K562 (cell line): ENCODE measurements around the gene TESK2. TPM values are rescaled to one million over a fixed set of nuclear protein-coding genes. Genes with fewer than 3 reads are reported as not detected.
A peak's percentile ranks its signal among the peaks of the same experiment; 100 is the strongest.

Source experiments
- CXXC5 ChIP-seq: fragments of 250-450 bp; sonication (Bioruptor Pico); IDR thresholded peaks from 2 replicates; pipeline ENCODE4 v1.8.0; 2022; ENCODE audit warnings: inconsistent platforms, mild to moderate bottlenecking, moderate library complexity
- ESRRA ChIP-seq: fragments of 450-650 bp; IDR thresholded peaks from 2 replicates; pipeline ENCODE4 v1.6.1; 2014; ENCODE audit warnings: low read depth, mild to moderate bottlenecking, moderate library complexity, borderline replicate concordance
- POLR3A ChIP-seq: IDR thresholded peaks from 2 replicates; pipeline ENCODE4 v1.6.1; 2011; ENCODE audit warnings: borderline replicate concordance, mild to moderate bottlenecking, moderate library complexity; ENCODE audit not compliant: insufficient read length, insufficient read depth; ENCODE audit errors: extremely low read depth
- RBM34 ChIP-seq: fragments of 200-400 bp; formaldehyde crosslinking; IDR thresholded peaks from 2 replicates; pipeline ENCODE4 v1.6.1; 2018; ENCODE audit warnings: low read length, borderline replicate concordance; ENCODE audit not compliant: insufficient read depth
- SRF ChIP-seq, 2 experiments: fragments of 250-450, 450-650 bp in 1 of 2; sonication (Bioruptor Pico) in 1 of 2; sonication (generic) in 1 of 2; formaldehyde crosslinking; IDR thresholded peaks; 2 replicates each; pipeline versions ENCODE4 v1.5.0 to v1.5.1; 2020 to 2022; ENCODE audit warnings: mild to moderate bottlenecking in 1 of 2, missing genetic modification reagents in 1 of 2
- ZC3H4 ChIP-seq: sonication (generic); formaldehyde crosslinking; IDR thresholded peaks from 2 replicates; pipeline ENCODE4 v1.9.0; 2021; ENCODE audit warnings: missing genetic modification reagents, borderline replicate concordance
- ZNF23 ChIP-seq: fragments of 250-450 bp; sonication (Bioruptor Pico); IDR thresholded peaks from 2 replicates; pipeline ENCODE4 v1.4.0; 2020; ENCODE audit warnings: mild to moderate bottlenecking
- polyA plus RNA-seq, 8 experiments: library from polyadenylated mRNA; depleted of rRNA in 4 of 8; stranded (reverse) in 5 of 8; unstranded in 3 of 8; fragments of >200 nt; fragmentation: Nextera tagmentation in 2 of 8; fragmentation: Illumina TruSeq in 1 of 8; extraction: Ambion mirVana in 2 of 8; extraction: Trizol in 1 of 8; gene quantifications; 2 replicates each; pipeline versions ENCODE4 v1.2.1 to v1.2.3, GENCODE V29; 2011 to 2014; ENCODE audit warnings: inconsistent platforms in 1 of 8, missing spikeins in 1 of 8
- total RNA-seq, 7 experiments: library from RNA; depleted of rRNA in 6 of 7; stranded (reverse); fragments of >200 nt in 6 of 7; fragmentation: Illumina TruSeq in 2 of 7; extraction: Trizol in 2 of 7; gene quantifications; 2 replicates each; pipeline versions ENCODE4 v1.2.1 to v1.2.3, GENCODE V29; 2011 to 2021; ENCODE audit warnings: low replicate concordance in 1 of 7
- TF ChIP-seq, protein P1 (sequence below): sonication (generic); formaldehyde crosslinking; IDR thresholded peaks from 2 replicates; pipeline ENCODE4 v1.8.0; 2022; ENCODE audit warnings: missing genetic modification reagents, mild to moderate bottlenecking, borderline replicate concordance
- TF ChIP-seq, protein P2 (sequence below): fragments of 200-800 bp; sonication (Bioruptor generic); IDR thresholded peaks from 2 replicates; pipeline ENCODE4 v1.6.1; 2016; ENCODE audit warnings: missing genetic modification characterization, missing compliant biosample characterization
- TF ChIP-seq, protein P3 (sequence below), 3 experiments: fragments of 200-800 bp in 1 of 3; fragments of 250-450 bp in 1 of 3; fragments of 450-650 bp in 1 of 3; sonication (Bioruptor Pico) in 1 of 3; sonication (Bioruptor generic) in 1 of 3; formaldehyde crosslinking in 1 of 3; IDR thresholded peaks; 2 replicates each; pipeline versions ENCODE4 v1.6.1 to v1.8.0; 2016 to 2022; ENCODE audit warnings: mild to moderate bottlenecking in 2 of 3, missing genetic modification characterization in 2 of 3, missing compliant biosample characterization in 1 of 3, moderate library complexity in 1 of 3
- TF ChIP-seq, protein P4 (sequence below): fragments of 250-450 bp; sonication (Bioruptor Pico); IDR thresholded peaks from 2 replicates; pipeline ENCODE4 v1.8.0; 2022; ENCODE audit warnings: inconsistent platforms

Gene TESK2
- total and polyA plus RNA-seq, 9 of the 15 experiments (the other 6 are each of a cell fraction or from before 2014, with no cell fraction given), result 1.6 to 5.3 (median 3.7) TPM

DNA sequence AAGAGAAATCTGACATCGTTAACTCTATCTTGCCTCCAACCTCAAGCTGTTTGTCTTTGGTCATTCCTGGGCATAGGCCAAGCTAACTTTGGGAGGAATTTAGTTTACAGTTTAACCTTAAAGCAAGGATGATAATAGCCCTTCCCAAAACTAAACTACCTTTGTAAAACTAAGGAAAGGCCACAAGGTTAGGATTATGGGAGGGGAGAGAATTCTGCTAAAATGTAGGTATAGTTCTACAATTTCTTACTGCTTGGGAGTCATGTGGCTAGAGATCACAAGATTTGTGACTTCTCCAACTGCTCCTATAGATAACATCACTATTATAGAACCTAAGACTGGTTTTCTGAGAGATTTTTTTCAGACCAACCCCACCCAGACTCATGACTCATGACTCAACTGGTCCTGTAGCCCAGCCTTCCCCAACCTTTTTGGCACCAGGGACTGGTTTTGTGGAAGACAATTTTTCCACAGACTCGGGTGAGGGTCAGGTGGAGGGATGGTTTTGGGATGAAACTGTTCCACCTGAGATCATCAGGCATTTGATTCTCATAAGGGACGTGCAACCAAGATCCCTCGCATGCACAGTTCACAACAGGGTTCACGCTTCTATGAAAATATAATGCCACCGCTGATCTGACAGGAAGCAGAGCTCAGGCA, 80.0 kb downstream of the TESK2 start (continued):
- TF ChIP-seq ZNF23 (CRISPR knock-in tag) (peak; percentile 31; the same call in 1 of the 2 replicates), CXXC5 (CRISPR knock-in tag) (peak; percentile 44), SRF (CRISPR knock-in tag; IDR thresholded peaks at IDR 0.05) (no peak), ZC3H4 (CRISPR knock-in tag) (no peak), POLR3A (no peak), ESRRA (no peak), RBM34 (no peak)
- TF ChIP-seq, protein P1, sequence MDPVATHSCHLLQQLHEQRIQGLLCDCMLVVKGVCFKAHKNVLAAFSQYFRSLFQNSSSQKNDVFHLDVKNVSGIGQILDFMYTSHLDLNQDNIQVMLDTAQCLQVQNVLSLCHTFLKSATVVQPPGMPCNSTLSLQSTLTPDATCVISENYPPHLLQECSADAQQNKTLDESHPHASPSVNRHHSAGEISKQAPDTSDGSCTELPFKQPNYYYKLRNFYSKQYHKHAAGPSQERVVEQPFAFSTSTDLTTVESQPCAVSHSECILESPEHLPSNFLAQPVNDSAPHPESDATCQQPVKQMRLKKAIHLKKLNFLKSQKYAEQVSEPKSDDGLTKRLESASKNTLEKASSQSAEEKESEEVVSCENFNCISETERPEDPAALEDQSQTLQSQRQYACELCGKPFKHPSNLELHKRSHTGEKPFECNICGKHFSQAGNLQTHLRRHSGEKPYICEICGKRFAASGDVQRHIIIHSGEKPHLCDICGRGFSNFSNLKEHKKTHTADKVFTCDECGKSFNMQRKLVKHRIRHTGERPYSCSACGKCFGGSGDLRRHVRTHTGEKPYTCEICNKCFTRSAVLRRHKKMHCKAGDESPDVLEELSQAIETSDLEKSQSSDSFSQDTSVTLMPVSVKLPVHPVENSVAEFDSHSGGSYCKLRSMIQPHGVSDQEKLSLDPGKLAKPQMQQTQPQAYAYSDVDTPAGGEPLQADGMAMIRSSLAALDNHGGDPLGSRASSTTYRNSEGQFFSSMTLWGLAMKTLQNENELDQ, result no peak
- TF ChIP-seq, protein P2, sequence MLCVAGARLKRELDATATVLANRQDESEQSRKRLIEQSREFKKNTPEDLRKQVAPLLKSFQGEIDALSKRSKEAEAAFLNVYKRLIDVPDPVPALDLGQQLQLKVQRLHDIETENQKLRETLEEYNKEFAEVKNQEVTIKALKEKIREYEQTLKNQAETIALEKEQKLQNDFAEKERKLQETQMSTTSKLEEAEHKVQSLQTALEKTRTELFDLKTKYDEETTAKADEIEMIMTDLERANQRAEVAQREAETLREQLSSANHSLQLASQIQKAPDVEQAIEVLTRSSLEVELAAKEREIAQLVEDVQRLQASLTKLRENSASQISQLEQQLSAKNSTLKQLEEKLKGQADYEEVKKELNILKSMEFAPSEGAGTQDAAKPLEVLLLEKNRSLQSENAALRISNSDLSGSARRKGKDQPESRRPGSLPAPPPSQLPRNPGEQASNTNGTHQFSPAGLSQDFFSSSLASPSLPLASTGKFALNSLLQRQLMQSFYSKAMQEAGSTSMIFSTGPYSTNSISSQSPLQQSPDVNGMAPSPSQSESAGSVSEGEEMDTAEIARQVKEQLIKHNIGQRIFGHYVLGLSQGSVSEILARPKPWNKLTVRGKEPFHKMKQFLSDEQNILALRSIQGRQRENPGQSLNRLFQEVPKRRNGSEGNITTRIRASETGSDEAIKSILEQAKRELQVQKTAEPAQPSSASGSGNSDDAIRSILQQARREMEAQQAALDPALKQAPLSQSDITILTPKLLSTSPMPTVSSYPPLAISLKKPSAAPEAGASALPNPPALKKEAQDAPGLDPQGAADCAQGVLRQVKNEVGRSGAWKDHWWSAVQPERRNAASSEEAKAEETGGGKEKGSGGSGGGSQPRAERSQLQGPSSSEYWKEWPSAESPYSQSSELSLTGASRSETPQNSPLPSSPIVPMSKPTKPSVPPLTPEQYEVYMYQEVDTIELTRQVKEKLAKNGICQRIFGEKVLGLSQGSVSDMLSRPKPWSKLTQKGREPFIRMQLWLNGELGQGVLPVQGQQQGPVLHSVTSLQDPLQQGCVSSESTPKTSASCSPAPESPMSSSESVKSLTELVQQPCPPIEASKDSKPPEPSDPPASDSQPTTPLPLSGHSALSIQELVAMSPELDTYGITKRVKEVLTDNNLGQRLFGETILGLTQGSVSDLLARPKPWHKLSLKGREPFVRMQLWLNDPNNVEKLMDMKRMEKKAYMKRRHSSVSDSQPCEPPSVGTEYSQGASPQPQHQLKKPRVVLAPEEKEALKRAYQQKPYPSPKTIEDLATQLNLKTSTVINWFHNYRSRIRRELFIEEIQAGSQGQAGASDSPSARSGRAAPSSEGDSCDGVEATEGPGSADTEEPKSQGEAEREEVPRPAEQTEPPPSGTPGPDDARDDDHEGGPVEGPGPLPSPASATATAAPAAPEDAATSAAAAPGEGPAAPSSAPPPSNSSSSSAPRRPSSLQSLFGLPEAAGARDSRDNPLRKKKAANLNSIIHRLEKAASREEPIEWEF (CRISPR knock-in tag), result no peak
- TF ChIP-seq, protein P3, sequence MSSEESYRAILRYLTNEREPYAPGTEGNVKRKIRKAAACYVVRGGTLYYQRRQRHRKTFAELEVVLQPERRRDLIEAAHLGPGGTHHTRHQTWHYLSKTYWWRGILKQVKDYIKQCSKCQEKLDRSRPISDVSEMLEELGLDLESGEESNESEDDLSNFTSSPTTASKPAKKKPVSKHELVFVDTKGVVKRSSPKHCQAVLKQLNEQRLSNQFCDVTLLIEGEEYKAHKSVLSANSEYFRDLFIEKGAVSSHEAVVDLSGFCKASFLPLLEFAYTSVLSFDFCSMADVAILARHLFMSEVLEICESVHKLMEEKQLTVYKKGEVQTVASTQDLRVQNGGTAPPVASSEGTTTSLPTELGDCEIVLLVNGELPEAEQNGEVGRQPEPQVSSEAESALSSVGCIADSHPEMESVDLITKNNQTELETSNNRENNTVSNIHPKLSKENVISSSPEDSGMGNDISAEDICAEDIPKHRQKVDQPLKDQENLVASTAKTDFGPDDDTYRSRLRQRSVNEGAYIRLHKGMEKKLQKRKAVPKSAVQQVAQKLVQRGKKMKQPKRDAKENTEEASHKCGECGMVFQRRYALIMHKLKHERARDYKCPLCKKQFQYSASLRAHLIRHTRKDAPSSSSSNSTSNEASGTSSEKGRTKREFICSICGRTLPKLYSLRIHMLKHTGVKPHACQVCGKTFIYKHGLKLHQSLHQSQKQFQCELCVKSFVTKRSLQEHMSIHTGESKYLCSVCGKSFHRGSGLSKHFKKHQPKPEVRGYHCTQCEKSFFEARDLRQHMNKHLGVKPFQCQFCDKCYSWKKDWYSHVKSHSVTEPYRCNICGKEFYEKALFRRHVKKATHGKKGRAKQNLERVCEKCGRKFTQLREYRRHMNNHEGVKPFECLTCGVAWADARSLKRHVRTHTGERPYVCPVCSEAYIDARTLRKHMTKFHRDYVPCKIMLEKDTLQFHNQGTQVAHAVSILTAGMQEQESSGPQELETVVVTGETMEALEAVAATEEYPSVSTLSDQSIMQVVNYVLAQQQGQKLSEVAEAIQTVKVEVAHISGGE (CRISPR knock-in tag; IDR thresholded peaks at IDR 0.05), result peak in 1 of 3 experiments; percentile 48; a peak in 1 of 6 replicates
- TF ChIP-seq, protein P4, sequence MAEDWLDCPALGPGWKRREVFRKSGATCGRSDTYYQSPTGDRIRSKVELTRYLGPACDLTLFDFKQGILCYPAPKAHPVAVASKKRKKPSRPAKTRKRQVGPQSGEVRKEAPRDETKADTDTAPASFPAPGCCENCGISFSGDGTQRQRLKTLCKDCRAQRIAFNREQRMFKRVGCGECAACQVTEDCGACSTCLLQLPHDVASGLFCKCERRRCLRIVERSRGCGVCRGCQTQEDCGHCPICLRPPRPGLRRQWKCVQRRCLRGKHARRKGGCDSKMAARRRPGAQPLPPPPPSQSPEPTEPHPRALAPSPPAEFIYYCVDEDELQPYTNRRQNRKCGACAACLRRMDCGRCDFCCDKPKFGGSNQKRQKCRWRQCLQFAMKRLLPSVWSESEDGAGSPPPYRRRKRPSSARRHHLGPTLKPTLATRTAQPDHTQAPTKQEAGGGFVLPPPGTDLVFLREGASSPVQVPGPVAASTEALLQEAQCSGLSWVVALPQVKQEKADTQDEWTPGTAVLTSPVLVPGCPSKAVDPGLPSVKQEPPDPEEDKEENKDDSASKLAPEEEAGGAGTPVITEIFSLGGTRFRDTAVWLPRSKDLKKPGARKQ, result no peak
